Pons (tissue), 1 donor: ENCODE data around the gene ZNF488.

Experiments
- DNase-seq: peaks from one replicate; pipeline ENCODE4 v3.0.0-alpha.2; 2016; ENCODE audit warnings: low spot score

ZNF488 gene

GRCh38 chr10:47366181-47366631 lies 17.9 kb downstream of the ZNF488 start:
- no peak for DNase-seq

- DNase-seq = no peak
Measured at GRCh38 chr10:47365431-47366180, 18.5 kb downstream of the ZNF488 start.

- no peak for DNase-seq
Measured at GRCh38 chr10:47364911-47365310, 19.2 kb downstream of the ZNF488 start.

DNA sequence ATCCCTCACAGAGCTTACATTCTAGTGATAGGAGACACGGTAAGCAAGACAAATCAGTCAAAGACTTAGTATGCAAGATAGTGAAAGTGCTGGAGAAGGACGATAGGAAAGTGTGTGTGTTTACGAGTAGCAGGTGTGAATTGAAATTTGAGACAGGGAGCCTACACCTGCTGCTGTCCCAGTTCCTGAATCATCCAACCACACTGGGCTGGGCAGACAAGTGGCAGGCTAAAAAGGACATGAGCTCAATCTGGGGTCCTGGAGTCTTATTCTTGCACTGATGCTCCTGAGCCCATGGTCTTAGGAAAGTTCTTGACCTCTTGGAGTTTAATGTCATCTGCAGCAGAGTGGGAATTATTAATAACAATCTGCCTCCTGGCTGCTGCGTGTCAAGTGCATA lies 19.7 kb downstream of the ZNF488 start:
- DNase-seq = no peak

- DNase-seq = no peak
Measured at GRCh38 chr10:47363781-47364180, 20.3 kb downstream of the ZNF488 start.

DNA sequence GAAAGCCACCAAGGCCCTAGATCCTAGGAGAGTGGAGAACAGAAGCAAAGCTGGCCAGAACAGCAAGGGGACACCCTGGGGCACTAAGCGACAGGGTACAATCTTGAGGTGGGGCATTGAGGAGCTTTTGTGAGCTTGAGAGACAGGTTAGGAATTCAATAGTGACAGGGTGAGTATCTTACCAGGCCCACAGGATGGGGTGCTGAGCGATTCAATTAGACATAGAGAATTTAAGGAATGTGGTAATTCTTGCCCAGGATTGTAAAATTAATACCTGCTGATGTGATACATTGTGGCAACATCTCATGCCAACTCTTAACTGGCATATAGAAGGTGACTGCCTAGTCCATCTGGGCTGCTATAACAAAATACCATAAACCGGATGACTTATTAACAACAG lies 21.9 kb downstream of the ZNF488 start:
- no peak for DNase-seq

DNA sequence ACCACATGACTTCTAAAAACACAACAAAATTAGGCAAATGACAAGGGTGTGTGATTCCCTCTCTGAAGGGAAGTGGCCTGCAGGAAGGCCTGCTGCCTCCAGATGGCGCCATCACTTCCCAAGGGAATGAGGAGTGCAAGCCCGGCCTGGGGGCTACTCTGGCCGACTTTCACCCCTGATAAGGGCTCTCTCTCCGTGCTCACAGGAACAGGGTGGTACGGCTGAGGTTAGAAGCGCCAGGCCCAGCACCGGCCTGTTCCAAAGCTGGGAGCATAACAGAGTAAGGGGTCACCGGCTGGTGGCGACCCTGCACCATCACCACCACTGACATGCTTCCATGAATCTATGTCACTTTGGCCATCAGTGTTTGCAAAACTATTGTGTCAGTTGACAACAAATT lies 22.8 kb downstream of the ZNF488 start:
- peak; percentile 49 for DNase-seq

DNA sequence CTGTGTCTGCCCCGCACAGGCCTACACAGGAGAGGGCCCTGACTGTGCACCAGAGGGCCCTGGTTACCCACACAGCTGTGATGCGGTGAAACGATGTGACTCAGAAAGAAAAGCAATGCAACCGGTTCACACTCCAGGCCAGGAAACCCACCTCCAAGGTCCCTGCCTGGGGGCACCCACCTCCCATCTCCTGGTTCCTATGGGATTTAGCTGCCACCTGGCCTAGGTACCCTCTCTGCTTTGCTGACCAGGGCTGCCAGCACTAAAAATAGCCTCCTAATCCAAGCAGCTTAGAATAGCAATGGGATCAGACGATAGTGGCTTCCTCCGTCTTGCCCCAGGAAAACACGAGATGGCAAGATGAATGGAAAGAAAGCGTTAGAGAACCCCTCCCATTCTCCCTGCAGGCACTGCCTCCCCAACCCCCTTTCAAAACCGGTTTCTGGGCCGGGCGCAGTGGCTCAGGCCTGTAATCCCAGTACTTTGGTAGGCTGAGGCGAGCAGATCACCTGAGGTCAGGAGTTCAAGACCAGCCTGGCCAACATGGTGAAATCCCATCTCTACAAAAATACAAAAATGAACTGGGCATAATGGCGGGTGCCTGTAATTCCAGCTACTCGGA lies 23.6 kb downstream of the ZNF488 start:
- no peak for DNase-seq

DNA sequence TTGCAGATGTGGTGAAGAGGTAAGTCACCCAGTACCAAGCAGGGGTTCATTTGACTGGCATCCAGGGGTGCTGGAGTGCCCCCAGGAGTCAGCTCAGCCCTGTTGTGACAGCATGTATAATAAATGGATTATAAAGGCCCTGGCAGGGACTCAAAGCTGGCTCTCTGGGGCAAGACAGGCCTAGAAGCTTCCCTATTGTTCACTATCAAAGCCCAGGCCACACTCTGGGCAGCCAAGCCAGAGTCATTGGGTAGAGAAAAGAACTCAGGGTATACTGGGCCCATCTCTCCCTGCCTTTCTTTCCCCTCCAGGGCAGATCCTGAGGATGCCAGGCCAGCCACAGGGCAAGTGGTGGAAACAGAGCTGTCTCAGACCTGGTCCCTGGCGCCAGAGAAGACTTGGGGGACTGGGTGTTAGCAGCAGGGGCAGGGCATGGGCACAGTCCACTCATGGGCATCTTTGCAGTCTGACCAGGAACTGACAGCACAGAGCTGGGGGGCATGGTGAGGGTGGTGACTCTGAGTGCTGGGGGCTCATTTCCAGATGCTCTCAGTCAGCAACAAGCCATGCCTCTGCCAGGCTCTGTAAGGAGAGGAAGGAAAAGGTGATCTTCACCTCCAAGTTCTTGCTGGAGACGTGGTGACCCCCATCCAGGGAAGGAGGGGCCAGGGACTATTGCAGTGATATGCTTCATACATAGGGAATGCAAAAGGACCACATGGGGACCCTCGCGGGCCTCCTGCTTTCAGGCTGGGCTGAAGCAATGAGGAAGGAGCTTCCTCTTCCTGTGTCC lies 24.3 kb downstream of the ZNF488 start:
- DNase-seq = peak; percentile 63

DNA sequence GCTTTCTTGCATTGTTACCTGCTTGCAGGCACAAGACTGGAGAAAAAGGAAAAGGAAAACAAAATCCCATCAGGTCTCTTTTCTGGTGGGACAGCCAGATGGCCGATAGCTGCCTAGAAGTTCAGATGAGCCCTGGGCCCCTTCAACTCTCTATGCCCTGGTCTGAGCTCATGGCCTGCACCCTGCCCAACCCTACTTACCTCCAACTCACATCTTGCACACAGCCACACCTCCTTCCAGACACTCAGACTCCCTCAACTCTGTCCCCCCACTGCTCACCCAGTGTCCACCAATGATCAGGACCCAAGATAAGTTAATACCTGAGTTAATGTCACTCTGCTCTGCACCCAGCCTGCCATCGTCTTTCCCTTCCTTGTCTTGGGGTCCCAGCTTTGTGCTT lies 25.0 kb downstream of the ZNF488 start:
- no peak for DNase-seq

DNA sequence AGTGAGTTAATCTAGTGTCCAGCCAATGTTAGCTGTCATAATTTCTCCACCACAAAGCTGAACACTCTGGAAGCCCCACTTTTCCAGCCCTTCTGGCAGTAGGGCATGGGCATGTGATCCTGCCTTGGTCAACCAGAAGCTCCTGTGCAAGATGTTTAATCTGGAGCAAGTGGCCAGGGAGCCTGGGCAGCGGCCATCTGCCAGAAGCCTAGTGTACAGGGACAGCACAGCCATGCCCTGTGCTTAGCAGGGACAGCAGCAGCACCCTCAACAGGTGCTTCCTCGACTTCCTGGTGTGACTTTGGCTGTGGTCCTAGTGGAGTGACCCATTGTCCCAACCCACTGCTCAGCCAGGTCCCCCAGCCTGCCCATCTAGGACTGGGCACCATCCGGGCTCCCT lies 25.6 kb downstream of the ZNF488 start:
- DNase-seq = no peak

DNA sequence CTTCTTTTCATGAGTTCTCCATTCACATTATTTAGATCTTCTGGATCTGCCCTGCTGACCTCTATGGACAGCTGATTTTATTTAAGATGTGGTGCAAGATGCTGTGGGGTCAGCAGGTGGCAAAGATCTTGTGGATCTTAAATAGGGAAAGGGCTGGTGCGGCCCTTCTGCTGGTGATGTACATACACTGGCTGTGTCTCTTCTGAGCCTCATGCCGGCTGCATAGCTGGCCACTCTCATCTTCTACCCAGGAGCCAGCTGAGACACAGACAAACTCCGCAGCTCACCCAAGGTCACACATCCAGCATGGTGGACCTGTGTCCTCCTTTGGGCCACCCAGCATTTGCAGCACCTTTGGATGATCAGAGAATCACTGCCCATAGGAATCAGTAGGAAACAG lies 26.2 kb downstream of the ZNF488 start:
- DNase-seq = no peak

GRCh38 chr10:47357131-47357582 lies 26.9 kb downstream of the ZNF488 start:
- no peak for DNase-seq

- DNase-seq = no peak
Measured at GRCh38 chr10:47356708-47357107, 27.4 kb downstream of the ZNF488 start.

DNA sequence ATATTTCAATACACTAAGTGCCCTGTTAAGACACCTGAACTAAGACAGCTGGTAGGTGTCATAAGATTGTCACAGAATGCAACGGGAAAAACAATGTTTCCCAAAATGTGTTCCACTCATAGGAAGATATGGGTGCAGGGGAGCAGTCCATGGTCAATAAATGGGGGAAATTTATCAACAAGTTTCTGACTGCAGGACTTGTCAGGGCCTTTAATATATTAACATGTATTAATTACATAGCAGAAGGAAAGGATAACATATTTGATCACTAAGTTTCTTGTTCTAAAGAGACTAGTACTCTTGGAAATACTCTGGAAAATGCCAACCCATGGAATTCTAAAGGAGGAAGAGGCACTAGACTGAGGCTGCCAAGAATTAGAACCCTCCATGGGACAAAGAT lies 29.2 kb downstream of the ZNF488 start:
- no peak for DNase-seq

DNA sequence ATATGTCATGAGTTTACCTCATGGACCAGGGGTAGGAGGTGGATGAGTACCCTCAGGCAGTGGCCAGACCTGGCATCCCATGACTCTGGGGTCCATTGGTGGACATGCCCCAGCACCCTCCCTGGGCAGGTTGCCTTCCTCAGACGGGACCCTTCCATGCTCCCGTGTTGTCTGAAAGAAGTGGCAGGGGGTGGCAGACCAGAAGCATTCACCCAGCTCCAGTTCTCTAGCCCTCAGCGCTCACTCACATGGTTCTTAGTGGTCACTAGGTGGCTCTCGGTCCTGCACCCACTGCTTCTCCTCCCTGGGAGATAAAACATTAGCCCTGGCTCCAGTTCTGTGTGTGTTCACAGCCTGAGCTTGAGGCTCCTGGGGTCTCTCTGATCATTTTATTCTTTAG lies 29.9 kb downstream of the ZNF488 start:
- no peak for DNase-seq

- DNase-seq = no peak
Measured at GRCh38 chr10:47353351-47353750, 30.7 kb downstream of the ZNF488 start.

- DNase-seq = no peak
Measured at GRCh38 chr10:47351899-47352815, 31.9 kb downstream of the ZNF488 start.

DNA sequence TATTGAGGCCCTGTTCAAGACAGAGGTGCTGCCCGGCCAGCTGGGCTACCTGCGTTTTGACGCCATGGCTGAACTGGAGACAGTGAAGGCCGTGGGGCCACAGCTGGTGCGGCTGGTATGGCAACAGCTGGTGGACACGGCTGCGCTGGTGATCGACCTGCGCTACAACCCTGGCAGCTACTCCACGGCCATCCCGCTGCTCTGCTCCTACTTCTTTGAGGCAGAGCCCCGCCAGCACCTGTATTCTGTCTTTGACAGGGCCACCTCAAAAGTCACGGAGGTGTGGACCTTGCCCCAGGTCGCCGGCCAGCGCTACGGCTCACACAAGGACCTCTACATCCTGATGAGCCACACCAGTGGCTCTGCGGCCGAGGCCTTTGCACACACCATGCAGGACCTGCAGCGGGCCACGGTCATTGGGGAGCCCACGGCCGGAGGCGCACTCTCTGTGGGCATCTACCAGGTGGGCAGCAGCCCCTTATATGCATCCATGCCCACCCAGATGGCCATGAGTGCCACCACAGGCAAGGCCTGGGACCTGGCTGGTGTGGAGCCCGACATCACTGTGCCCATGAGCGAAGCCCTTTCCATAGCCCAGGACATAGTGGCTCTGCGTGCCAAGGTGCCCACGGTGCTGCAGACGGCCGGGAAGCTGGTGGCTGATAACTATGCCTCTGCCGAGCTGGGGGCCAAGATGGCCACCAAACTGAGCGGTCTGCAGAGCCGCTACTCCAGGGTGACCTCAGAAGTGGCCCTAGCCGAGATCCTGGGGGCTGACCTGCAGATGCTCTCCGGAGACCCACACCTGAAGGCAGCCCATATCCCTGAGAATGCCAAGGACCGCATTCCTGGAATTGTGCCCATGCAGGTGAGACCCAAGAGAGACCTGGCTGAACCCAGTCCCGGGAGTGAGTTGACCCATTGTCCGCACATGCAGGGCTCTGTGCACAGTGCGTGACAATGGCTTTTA lies 33.1 kb downstream of the ZNF488 start:
- DNase-seq = no peak

DNA sequence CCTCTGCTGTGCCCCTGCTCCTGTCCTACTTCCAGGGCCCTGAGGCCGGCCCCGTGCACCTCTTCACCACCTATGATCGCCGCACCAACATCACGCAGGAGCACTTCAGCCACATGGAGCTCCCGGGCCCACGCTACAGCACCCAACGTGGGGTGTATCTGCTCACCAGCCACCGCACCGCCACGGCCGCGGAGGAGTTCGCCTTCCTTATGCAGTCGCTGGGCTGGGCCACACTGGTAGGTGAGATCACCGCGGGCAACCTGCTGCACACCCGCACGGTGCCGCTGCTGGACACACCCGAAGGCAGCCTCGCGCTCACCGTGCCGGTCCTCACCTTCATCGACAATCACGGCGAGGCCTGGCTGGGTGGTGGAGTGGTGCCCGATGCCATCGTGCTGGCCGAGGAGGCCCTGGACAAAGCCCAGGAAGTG lies 34.1 kb downstream of the ZNF488 start:
- DNase-seq = no peak

- no peak for DNase-seq
Measured at GRCh38 chr10:47349516-47349915, 34.6 kb downstream of the ZNF488 start.
